Fibroblast of lung (primary cell): ENCODE results near the gene OAT. TPM values are rescaled to one million over a fixed set of nuclear protein-coding genes. Genes with fewer than 3 reads are reported as not detected.

Source experiments
- DNase-seq, 2 donors: peaks; one replicate each; pipeline versions ENCODE4 v3.0.0 to v3.0.0-alpha.2; 2010; ENCODE audit warnings: low read depth in 2 of 2
- H2AFZ ChIP-seq: 2 replicates; pipeline ENCODE4 v1.5.1; 2012; ENCODE audit warnings: low read length, control low read depth, inconsistent platforms
- H3K27ac ChIP-seq: 2 replicates; pipeline ENCODE4 v1.5.1; 2011; ENCODE audit warnings: low read length, control low read depth; ENCODE audit not compliant: insufficient read depth
- H3K27me3 ChIP-seq: 2 replicates; pipeline ENCODE4 v1.5.1; 2011; ENCODE audit warnings: mild to moderate bottlenecking, low read length; ENCODE audit not compliant: control insufficient read depth, insufficient read depth
- H3K36me3 ChIP-seq: 2 replicates; pipeline ENCODE4 v1.5.1; 2011; ENCODE audit warnings: low read length; ENCODE audit not compliant: control insufficient read depth, insufficient read depth
- H3K4me1 ChIP-seq: 2 replicates; pipeline ENCODE4 v1.5.1; 2011; ENCODE audit warnings: low read length; ENCODE audit not compliant: control insufficient read depth, insufficient read depth; ENCODE audit errors: extremely low read depth
- H3K4me2 ChIP-seq: 2 replicates; pipeline ENCODE4 v1.5.1; 2011; ENCODE audit warnings: low read length, control low read depth; ENCODE audit not compliant: insufficient read depth; ENCODE audit errors: extremely low read depth
- H3K4me3 ChIP-seq, 4 experiments: fragments of 200-600 bp in 1 of 4; sonication (generic) in 1 of 4; replicated peaks in 1 of 4; 2 replicates each; pipeline ENCODE4 v1.5.1; 2011 to 2016; ENCODE audit warnings: low read length in 4 of 4, low read depth in 3 of 4, mild to moderate bottlenecking in 3 of 4, control low read depth in 2 of 4, inconsistent platforms in 1 of 4, mixed read lengths in 1 of 4; ENCODE audit not compliant: insufficient read depth in 1 of 4; ENCODE audit errors: control extremely low read depth in 1 of 4
- H3K79me2 ChIP-seq: 2 replicates; pipeline ENCODE4 v1.5.1; 2012; ENCODE audit warnings: mild to moderate bottlenecking, low read length, inconsistent platforms; ENCODE audit not compliant: control insufficient read depth, insufficient read depth
- H3K9ac ChIP-seq: 2 replicates; pipeline ENCODE4 v1.5.1; 2011; ENCODE audit warnings: mild to moderate bottlenecking, low read length, control low read depth; ENCODE audit not compliant: insufficient read depth
- H3K9me3 ChIP-seq: 2 replicates; pipeline ENCODE4 v1.5.1; 2012; ENCODE audit warnings: low read depth, low read length; ENCODE audit not compliant: control insufficient read depth, insufficient read depth
- H4K20me1 ChIP-seq: 2 replicates; pipeline ENCODE4 v1.5.1; 2011; ENCODE audit warnings: low read length; ENCODE audit not compliant: control insufficient read depth, insufficient read depth; ENCODE audit errors: extremely low read depth
- EZH2 ChIP-seq: IDR thresholded peaks from 2 replicates; pipeline ENCODE4 v1.5.1; 2012; ENCODE audit warnings: low read length, control low read depth, mild to moderate bottlenecking; ENCODE audit errors: missing control alignments
- polyA plus RNA-seq, 2 donors: library from polyadenylated mRNA; depleted of rRNA in 1 of 2; stranded (reverse) in 1 of 2; unstranded in 1 of 2; fragments of >200 nt; gene quantifications; 2 replicates each; pipeline ENCODE4 v1.2.1, GENCODE V29; 2011 to 2012; ENCODE audit warnings: missing spikeins in 1 of 2
- total RNA-seq: library from RNA; depleted of rRNA; stranded (reverse); fragments of >200 nt; gene quantifications from 2 replicates; pipeline ENCODE4 v1.2.1, GENCODE V29; 2014
- TF ChIP-seq, protein P1 (sequence below), 2 donors: IDR thresholded peaks in 1 of 2; conservative IDR thresholded peaks in 1 of 2; 1 replicate in 1 of 2; 2 replicates in 1 of 2; pipeline ENCODE4 v1.5.1; 2011 to 2012; ENCODE audit warnings: low read length in 2 of 2, control low read depth in 1 of 2, inconsistent platforms in 1 of 2, low read depth in 1 of 2, mild to moderate bottlenecking in 1 of 2

OAT gene
- total and polyA plus RNA-seq, 2 donors (not counting 1 experiment from before 2014, with no cell fraction given): 147 to 227 TPM

DNA sequence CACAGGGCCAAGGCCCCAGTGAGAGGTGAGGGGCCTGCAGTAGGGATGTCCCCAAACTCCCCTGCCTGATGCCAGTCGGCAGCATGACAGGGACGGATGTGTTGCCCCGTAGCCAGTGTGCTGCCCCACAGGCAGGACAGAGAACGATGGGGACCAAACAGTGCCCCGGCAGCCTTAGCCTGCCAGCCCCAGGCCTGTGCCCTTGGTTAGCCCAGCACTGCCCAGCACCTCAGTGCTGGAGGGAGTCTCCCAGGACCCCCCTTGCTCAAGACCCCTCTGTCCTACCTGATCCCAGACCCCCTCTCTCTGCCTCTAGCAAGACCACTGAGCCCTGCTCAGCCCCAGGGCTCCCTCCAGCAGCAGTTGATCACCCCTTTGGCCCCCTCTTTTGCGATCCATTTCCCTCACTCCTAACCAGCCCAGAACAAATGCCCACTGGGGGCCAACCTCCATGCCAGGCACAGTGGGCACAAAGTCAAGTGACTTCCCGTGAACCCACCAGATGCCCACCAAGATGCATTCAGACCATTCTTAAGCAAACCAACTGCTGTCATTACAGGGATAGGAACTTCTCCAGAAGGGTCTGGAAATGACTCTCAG lies 34.0 kb downstream of the OAT start:
- Histone ChIP-seq H3K9me3 (no peaks in the 10 kb centered on the region), H2AFZ (no peak overlapping the region), H3K27me3 (no peaks in the 10 kb centered on the region), H3K36me3 (no peaks in the 10 kb centered on the region), H3K27ac (no peak overlapping the region), H3K4me1 (no peaks in the 10 kb centered on the region), H3K4me3 (no peak overlapping the region), H3K79me2 (no peaks in the 10 kb centered on the region), H3K4me2 (no peak overlapping the region), H4K20me1 (no peaks in the 10 kb centered on the region), H3K9ac (no peak overlapping the region)
- DNase-seq: no peak
- TF ChIP-seq EZH2: no peak
- TF ChIP-seq, protein P1, sequence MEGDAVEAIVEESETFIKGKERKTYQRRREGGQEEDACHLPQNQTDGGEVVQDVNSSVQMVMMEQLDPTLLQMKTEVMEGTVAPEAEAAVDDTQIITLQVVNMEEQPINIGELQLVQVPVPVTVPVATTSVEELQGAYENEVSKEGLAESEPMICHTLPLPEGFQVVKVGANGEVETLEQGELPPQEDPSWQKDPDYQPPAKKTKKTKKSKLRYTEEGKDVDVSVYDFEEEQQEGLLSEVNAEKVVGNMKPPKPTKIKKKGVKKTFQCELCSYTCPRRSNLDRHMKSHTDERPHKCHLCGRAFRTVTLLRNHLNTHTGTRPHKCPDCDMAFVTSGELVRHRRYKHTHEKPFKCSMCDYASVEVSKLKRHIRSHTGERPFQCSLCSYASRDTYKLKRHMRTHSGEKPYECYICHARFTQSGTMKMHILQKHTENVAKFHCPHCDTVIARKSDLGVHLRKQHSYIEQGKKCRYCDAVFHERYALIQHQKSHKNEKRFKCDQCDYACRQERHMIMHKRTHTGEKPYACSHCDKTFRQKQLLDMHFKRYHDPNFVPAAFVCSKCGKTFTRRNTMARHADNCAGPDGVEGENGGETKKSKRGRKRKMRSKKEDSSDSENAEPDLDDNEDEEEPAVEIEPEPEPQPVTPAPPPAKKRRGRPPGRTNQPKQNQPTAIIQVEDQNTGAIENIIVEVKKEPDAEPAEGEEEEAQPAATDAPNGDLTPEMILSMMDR (conservative IDR thresholded peaks at IDR 0.05 in 1 of 2, IDR thresholded peaks at IDR 0.05 in 1 of 2; ENCODE audit: low read depth in 1 of 2, low read length in 2 of 2): no peak

- no peak for TF ChIP-seq EZH2
- TF ChIP-seq, protein P1 (conservative IDR thresholded peaks at IDR 0.05 in 1 of 2, IDR thresholded peaks at IDR 0.05 in 1 of 2; ENCODE audit: low read depth in 1 of 2, low read length in 2 of 2): no peak
- no peaks in the 10 kb centered on the region for H3K36me3 ChIP-seq
- DNase-seq: no peak
- no peaks in the 10 kb centered on the region for H4K20me1 ChIP-seq
- H3K27me3 ChIP-seq: no peaks in the 10 kb centered on the region
- H3K4me3 ChIP-seq: no peak overlapping the region
- H3K79me2 ChIP-seq: no peaks in the 10 kb centered on the region
- H3K4me2 ChIP-seq: no peak overlapping the region
- H2AFZ ChIP-seq: no peak overlapping the region
- H3K9ac ChIP-seq: no peak overlapping the region
- no peaks in the 10 kb centered on the region for H3K4me1 ChIP-seq
- no peak overlapping the region for H3K27ac ChIP-seq
- H3K9me3 ChIP-seq: no peaks in the 10 kb centered on the region
These were observed 34.6 kb downstream of the OAT start for GRCh38 chr10:124384172-124384571.

DNA sequence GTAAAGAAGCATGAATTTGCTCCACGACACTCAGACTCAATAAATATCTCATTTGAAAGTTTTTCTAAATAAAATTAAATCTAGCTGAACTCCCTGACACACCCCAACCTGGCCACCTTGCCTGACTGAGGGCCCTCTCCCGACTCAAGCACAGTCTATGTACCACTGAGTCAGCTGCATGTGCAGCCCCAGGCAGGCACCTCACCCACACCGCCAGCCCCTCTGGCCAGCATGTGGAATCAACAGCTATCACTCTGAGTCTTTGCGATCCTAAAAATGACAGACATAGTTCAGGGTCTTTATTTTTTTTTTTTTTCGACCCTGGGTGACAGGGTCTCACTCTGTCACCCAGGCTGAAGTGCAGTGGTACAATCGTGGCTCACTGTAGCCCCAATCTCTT lies 35.2 kb downstream of the OAT start:
- Histone ChIP-seq H3K9ac (no peak overlapping the region), H3K79me2 (no peaks in the 10 kb centered on the region), H3K4me1 (no peaks in the 10 kb centered on the region), H3K27ac (no peak overlapping the region), H3K36me3 (no peaks in the 10 kb centered on the region), H4K20me1 (no peaks in the 10 kb centered on the region), H2AFZ (no peak overlapping the region), H3K4me2 (no peak overlapping the region), H3K9me3 (no peaks in the 10 kb centered on the region), H3K27me3 (no peaks in the 10 kb centered on the region), H3K4me3 (no peak overlapping the region)
- no peak for TF ChIP-seq EZH2
- TF ChIP-seq, protein P1 (conservative IDR thresholded peaks at IDR 0.05 in 1 of 2, IDR thresholded peaks at IDR 0.05 in 1 of 2; ENCODE audit: low read depth in 1 of 2, low read length in 2 of 2): no peak
- no peak for DNase-seq
